ENCODE data around the gene MARCO.

MARCO gene, protein sequence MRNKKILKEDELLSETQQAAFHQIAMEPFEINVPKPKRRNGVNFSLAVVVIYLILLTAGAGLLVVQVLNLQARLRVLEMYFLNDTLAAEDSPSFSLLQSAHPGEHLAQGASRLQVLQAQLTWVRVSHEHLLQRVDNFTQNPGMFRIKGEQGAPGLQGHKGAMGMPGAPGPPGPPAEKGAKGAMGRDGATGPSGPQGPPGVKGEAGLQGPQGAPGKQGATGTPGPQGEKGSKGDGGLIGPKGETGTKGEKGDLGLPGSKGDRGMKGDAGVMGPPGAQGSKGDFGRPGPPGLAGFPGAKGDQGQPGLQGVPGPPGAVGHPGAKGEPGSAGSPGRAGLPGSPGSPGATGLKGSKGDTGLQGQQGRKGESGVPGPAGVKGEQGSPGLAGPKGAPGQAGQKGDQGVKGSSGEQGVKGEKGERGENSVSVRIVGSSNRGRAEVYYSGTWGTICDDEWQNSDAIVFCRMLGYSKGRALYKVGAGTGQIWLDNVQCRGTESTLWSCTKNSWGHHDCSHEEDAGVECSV

DNA sequence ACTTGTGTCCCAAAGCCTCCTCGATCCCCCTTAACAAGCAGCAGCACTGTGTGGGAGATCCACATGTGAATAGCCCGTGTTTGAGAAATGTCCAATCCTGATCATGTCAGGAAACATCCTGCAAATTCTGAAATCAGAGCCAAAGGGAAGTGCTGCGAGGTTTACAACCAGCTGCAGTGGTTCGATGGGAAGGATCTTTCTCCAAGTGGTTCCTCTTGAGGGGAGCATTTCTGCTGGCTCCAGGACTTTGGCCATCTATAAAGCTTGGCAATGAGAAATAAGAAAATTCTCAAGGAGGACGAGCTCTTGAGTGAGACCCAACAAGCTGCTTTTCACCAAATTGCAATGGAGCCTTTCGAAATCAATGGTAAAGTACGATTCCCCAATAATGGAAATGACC is at the start of gene MARCO:
Gene MARCO (plus strand): TSS at position 164 of the 400 bp plus-strand sequence. CDS start 107 bp downstream, at position 271.
- DNase-seq (ENCODE audit: low read depth in 2 of 2, low spot score in 1 of 2), result no peak

DNA sequence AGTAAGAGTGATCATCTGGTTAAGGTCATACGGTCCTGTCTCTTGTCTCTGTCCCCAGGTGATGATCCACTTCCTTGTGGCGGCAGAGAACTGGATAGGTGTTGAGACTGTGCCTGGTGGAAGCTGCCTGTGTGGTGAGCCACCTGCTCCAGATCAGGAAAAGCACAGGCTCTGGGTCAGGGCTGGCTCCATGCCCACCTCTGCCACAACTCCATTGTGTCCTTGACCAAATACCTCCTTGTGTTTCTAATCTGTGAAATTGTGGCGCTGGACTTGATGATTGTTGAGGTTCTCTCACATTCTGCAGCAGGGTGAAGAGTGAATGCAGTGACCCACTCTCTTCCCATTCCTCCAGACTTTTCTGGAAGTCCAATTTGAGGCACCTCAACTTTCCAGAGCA is 48.9 kb upstream of the MARCO start:
- no peak for DNase-seq (ENCODE audit: low read depth in 2 of 2, low spot score in 1 of 2)

DNA sequence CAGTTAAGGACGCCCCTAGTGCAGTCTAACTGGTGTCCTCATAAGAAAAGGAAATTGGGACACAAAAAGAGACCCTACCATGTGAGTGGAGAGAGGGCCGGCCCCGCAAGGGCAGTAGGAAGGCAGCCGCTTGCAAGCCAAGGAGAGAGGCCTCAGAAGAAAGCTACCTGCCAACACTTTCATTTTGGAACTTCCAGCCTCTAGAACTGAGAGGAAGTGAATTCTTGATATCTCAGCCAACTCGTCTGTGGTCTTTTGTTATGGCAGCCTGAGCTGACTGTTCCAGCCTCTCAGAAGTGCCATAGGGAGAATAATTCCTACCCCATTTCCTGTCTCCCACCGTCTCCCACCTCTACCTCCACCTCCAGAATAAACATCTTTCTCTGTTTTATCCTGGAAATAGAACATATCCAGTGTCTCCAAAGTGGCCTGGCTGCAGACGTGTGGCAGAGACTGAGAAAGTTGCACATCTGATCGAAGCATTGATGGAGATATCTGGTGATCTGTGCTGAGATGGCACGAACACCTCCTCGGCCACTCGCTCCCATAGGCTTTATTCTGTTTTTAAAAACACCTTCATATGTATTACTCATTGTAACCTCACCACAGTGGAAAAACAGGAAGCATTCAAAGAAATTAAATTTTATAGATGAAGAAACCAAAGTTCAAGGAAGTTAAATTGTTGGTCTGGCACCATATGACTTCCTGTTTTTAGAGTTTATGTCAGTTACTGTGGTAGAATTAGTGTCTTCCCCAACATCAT is 39.5 kb upstream of the MARCO start:
- no peak for DNase-seq (ENCODE audit: low read depth in 2 of 2, low spot score in 1 of 2)

DNA sequence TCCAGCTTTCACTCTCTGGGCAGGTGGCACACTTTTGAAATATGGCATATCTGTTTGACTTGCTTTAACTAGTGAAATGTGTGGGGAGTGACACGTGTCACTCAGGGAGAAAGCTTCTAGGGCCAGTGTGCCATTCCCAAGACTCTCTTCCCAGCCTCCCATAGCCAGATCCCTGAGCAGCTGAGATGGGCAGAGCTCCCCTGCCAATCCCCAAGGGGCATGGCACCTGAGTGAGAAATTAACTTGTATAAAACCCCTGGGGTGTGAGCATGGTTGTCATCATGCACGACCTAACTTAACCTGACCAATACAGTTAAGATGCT is 39.0 kb upstream of the MARCO start:
- DNase-seq (ENCODE audit: low read depth in 2 of 2, low spot score in 1 of 2), result no peak

DNA sequence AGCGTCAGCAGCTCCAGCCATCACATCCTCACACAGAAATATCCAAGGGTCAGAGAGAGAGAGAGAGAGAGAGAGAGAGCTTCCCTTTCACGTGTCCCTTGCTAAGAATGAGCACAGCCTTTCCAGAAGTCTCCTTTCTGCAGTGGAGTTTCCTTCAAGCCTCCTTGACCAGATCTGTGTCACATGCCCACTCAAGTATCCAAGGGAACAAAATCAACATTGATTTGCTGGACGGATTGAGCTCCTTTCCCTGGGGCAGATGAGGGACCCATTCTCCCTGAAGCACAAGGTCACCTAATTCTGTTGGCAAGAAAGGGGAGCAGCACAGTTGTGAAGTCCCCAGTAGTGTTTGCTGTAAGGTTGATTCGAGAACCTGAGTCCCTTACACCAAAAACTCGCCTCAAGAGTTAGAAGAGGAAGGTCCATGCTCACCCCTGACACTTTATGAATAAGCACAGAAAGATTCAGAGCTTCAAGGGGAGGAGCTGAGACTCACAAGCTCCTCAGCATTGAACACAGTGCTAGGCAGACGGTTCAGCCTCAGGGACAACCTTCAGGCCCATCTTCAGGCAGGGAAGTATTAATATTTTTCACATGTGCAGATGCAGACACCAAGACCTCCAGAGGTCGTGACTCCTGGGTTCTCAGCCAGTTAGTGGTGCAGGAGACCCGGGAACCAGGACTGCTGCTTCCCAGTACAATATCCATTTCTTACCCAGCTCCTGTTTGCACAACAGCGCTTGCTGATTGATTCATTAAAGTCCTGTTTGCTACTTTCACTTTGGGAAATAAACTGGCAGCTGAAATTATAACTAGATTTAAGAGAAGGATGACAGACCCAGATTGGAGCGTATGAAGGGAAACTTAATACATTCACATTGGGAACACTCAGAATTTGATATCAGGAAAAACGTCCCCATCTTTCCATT is 38.2 kb upstream of the MARCO start:
- DNase-seq (ENCODE audit: low read depth in 2 of 2, low spot score in 1 of 2), result no peak

DNA sequence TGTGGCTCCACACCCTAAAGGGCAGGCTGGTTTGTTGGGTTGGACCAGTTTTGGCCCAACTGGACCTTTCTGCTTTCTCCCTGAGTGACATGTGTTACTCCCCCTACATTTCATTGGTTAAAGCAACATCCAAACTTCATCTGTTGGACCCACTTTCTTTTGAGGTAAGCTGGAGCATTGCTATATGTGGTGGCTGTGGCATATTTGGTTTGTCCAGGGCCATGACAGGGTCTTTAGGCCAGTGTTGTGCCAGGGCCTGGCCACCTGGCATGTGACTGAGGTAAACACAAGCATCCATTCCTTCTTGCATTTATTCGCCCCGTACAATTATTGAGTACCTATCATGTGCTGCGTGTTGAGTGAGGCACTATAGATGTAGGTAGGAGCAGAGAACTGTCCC is 36.8 kb upstream of the MARCO start:
- no peak for DNase-seq (ENCODE audit: low read depth in 2 of 2, low spot score in 1 of 2)

DNA sequence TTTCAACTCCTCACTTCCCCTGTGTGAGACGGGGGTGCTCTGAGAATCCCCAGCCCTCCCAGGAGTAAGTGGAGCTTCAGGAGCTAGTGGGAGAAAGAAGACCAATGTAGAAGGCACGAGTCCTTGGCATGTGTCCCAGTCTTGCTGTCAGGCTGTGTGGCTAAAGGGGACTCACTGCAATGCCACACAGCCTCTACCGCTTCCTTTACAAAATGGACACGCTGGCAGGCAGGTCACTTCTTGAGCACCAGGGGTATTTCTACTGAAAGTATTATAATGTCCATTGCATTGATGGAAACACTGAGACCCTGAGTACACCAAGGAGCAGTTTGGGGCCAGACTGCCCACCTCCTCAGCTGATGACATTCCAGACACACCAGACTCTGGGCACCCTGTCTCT is 35.8 kb upstream of the MARCO start:
- no peak for DNase-seq (ENCODE audit: low read depth in 2 of 2, low spot score in 1 of 2)

DNA sequence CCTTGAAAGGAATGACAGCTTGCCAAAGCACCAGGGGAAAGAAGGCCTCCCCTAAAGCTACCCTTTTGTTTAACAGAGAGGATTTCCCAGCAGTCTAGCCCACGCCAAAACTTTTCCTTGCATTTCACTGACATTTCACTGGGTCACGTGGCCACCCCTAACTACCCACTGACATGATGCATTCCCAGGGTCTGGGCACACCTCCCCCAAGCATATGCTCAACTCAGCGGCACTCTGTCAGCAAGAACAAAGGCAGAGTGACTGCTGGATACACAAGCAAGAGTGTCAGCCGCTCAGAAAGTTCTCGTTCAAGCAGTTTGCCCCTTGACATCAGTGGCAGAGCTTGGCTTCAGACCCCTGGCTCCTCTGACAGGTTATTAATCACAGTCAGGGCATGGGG is 34.2 kb upstream of the MARCO start:
- DNase-seq (ENCODE audit: low read depth in 2 of 2, low spot score in 1 of 2), result no peak

DNA sequence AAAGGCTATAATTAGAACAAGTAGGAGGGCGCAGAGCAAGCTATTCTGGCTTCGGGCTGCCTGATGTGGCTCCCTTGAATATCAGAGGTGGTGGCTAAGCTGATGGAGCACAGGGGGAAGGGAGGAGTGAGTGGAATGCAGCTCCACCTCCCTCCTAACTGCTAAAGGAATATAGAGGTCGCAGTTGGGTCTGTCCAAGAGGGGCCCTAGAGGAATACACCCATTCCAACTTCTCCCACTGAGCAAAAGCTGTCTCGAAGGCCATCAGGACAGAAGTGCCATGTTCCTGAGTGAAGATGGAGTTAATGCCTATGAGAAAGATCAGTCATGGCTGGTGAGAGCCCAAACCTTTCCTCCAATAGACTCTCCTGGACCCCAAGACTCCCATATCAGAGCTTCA is 32.8 kb upstream of the MARCO start:
- no peak for DNase-seq (ENCODE audit: low read depth in 2 of 2, low spot score in 1 of 2)

DNA sequence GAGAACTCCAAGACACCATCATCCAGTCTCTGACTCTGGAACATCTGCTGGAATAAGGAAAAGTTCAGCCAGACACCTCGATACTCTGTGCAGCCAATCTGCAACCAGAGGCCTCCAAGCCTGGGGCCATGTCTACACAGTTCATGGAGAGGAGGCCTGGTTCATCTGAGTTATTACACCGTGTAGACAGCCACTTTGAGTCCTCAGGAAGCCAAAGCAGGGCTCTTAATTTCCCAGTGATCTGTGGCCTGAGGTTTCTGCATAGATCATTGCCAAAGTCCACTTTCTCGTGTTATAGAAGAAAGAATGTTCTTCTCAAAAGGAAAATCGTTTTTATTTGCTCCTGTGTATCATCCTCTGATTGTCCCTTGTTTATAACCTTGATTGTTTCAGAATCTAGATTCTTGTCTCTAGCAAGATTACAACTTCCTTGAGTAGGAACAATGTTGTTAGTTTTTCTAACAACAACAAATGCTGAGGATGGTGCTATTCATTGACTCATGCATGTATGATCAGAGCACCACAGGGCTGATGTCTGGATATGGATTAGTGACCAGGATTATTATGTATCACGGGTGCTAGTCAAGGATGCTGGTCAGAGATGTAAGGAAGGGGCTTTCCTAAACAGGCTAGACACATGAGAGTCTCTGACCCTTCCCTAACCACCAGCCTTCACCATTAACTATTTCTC is 30.7 kb upstream of the MARCO start:
- DNase-seq (ENCODE audit: low read depth in 2 of 2, low spot score in 1 of 2), result no peak

DNA sequence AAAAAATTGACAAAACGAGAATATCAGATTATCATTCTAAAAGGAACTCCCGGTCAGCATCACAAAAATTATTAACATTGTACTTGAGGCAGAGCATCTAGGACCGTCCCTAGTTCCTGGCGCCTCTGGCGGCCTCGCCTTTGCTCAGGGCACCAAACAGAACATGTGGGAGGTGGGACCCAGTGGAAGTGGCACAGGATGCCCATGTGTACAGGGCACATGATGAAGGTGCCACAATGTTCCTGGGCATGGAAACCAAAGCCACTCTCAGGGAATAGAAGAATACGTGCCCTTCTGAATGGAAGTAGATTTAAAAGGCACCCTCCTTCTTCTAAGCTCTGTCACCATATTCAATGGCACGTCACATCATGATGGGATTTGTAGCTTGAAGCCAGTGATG is 30.1 kb upstream of the MARCO start:
- no peak for DNase-seq (ENCODE audit: low read depth in 2 of 2, low spot score in 1 of 2)

DNA sequence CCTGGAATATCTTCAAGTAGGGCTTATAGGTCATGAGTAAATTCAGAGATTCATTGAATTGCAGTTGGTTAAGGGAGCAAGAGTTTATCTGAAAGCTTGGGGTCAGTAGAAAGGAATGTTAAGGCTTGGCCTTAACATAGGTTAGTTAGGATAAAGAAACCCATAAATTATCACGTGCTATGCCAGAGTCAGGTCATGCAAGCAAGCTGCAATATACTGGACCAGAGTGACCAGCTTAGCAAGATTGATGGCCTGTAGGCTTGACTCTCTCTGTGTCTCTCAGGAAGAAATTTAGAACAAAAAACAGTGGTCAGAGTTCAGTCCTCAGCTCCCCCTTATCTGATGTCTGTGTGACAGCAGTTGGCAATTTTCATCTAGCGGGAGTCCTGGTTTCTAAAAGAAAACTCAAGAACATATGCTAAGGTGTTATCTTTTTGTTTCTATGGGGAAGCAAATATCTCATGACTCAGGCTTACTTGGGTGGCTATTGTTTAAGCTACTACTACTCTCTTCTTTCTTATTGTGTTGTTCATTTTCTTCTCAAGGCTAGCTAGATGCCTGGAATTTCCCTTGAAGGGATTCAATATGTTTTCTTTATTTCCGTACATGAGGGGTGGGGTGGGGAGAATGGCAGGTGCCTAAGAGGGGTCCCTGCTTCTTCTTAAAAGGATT is 28.7 kb upstream of the MARCO start:
- no peak for DNase-seq (ENCODE audit: low read depth in 2 of 2, low spot score in 1 of 2)

DNA sequence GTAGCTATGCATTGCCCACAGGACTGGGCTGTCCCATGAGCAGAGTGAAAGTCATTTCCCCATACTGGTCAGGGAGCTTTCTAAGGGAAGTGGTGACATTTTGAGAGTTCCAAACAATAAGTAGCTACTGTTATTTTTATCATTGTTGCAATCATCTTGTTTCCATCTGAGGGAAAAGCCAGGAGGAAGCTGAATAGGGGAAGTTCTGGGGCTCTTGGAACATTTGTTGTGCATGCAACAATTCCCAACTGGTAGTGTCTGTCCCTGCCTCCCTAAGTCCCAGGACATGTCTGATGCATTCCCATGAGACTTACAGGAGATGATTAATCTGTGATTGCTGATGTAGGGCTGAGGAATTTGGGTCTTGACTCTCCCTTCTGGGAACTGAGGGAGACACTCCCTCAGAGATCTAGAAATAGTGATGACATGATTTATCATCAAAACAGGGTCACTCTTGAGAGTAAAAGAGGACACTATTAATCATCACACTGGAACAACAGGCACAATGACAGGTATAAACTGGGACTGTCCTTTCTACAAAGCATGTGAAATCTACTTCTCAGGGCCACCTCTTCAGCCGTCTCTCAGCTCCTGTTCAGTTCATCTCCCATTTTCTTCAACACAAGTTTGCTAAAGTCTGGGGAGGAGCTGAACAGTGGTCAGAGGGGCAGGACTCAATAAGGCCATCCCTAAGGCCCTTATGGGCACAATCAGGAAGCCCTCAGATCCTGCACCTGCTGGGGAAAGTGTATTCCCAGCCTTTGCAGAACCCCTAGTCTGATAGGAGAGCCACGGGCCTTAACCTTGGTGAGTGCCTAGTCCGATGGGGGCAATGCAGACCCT is 28.0 kb upstream of the MARCO start:
- DNase-seq (ENCODE audit: low read depth in 2 of 2, low spot score in 1 of 2), result no peak

DNA sequence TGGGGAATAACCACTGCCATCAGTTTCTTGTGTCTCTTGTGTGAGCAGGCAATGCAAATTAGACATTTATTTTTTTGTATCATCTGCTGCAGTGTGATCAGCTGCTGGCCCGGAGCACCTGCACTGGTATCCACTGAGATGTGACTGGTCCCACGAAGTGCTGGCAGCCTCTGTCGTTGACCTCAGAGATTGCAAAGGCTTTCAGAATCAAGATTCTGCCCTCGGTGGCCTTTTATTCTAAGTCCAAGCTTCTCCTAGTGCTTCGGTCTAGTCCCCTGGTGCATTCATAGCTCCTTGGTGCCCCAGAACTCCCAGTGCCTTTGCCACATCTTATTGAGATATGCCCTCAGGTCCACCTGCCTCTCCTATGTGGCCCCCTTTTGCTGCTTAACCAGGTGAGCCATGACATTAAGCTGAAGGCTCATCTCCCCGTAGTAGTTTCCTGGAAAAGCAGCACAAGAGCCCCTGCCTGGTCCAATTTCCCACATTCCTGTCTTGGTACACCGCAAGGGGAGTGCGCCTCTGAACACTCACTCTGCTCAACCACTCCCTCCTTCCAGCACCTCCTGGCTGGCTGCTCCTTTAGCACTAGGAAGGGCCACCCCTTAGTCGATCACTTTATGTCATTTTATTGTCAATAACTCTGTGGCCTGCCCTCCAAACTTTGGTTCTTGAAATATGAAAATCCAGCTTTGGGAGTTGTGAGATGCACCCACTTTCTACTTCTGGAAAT is 27.1 kb upstream of the MARCO start:
- no peak for DNase-seq (ENCODE audit: low read depth in 2 of 2, low spot score in 1 of 2)

DNA sequence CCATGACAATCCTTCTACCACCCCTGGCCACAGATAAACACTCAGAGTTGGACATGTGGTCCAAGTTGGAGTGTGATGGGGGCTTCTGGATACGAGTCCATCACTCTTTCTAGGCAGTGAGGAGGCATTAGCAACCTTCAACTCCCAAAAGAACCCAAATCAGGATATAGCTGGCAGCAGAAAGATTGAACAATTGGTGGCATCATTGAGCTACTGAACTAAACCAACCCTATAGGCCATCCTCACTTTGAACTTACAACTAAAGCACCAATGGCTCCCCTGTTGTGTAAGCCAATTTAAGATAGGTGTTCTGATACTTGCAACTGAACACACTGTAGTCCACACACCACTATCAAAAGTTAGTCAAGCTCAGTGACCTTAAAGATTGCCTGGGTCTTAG is 24.0 kb upstream of the MARCO start:
- DNase-seq (ENCODE audit: low read depth in 2 of 2, low spot score in 1 of 2), result no peak

DNA sequence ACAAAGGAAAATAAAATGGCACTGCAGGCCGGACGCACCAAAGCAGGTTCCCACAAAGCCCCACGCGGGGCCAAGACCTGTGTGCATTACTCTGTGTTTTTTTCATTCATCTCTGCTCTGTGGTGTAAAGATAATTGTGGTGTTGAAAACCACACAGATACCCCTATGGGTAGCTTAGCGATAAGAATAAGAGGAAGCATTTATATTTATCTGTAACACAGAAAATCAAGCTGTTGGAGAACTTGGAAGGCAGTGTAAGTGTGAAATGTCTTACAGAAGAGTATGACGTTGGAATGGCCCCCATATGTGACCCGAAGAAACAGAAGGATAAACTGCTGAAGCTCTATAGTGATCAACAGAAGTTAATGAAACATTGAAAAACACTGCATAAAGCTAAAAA is 20.3 kb upstream of the MARCO start:
- no peak for DNase-seq (ENCODE audit: low read depth in 2 of 2, low spot score in 1 of 2)

DNA sequence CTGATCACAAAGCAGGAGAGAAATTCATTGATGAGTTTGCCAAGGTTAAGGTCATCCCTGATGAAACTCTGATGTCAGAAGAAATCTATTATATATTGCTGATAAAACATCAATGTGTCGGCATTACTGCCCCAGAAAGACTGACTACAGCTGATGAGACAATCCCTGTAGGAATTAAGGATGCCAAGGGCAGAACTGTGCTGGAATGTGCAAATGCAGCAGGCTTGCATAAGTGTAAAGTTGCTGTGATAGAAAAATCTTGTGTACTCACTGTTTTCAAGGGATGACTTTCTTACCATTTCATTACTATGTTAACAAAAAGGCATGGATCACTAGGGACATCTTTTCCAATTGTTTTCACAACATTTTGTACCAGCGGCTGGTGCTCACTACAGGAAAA is 19.7 kb upstream of the MARCO start:
- no peak for DNase-seq (ENCODE audit: low read depth in 2 of 2, low spot score in 1 of 2)

DNA sequence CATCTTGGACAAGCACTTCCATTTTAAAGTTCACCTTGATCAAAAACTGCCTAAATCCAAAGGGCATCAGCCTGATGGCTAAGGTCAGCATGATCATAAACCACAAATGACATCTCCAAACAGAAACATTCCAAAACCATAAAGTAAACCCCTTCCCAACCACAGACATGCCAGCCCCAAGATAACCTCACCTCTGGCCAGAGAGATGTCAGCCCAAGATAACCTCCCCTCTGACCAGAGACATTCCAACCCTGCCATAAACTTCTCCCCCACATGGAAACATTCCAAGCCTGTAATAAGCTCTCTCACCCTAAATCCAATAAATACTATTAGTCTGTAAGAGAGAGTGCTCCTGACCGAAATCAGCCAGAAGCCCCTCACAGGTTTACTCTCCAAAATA is 18.6 kb upstream of the MARCO start:
- DNase-seq (ENCODE audit: low read depth in 2 of 2, low spot score in 1 of 2), result no peak

DNA sequence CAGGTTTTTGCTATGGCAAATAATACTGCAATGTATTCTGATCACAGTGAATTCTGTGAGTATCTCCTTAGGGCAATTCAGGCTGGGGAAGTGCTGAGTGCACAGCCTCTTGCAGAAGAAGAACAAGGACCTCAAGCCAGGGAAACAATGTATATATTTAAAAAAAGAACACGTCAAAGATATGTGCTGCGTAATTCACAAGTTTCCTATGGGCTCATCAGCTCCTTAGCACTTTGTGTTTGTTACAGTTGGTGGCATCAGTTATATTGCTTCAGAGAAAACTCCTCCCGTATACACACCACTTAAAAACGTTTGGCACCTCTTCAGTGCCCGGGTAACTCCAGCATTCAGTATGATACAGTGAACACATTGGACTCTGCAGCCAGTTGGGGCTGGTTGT is 16.5 kb upstream of the MARCO start:
- DNase-seq (ENCODE audit: low read depth in 2 of 2, low spot score in 1 of 2), result no peak
